Fibroblast of the aortic adventitia (primary cell): ENCODE data around the gene NTN3. TPM values are rescaled to one million over a fixed set of nuclear protein-coding genes. Genes with fewer than 3 reads are reported as not detected.

Source experiments
- DNase-seq: peaks from one replicate; pipeline ENCODE4 v3.0.0-alpha.2; 2010; ENCODE audit warnings: low read depth
- H3K4me3 ChIP-seq: 2 replicates; pipeline ENCODE4 v1.5.1; 2011; ENCODE audit warnings: low read depth, mild to moderate bottlenecking, control low read depth, low read length, moderate library complexity
- CTCF ChIP-seq: IDR thresholded peaks from 2 replicates; pipeline ENCODE4 v1.5.1; 2011; ENCODE audit warnings: mild to moderate bottlenecking, low read length, control low read depth, inconsistent platforms; ENCODE audit not compliant: insufficient read depth
- total RNA-seq: library from RNA; depleted of rRNA; stranded (reverse); fragments of >200 nt; gene quantifications from 2 replicates; pipeline ENCODE4 v1.2.3, GENCODE V29; 2012; ENCODE audit warnings: low replicate concordance

Gene NTN3
- total RNA-seq, 1 donor, result 0.45 TPM

GRCh38 chr16:2511996-2512734, 41.1 kb downstream of the NTN3 start:
- TF ChIP-seq CTCF, result no peak
- DNase-seq, result no peak
- no peak overlapping the region for H3K4me3 ChIP-seq

DNA sequence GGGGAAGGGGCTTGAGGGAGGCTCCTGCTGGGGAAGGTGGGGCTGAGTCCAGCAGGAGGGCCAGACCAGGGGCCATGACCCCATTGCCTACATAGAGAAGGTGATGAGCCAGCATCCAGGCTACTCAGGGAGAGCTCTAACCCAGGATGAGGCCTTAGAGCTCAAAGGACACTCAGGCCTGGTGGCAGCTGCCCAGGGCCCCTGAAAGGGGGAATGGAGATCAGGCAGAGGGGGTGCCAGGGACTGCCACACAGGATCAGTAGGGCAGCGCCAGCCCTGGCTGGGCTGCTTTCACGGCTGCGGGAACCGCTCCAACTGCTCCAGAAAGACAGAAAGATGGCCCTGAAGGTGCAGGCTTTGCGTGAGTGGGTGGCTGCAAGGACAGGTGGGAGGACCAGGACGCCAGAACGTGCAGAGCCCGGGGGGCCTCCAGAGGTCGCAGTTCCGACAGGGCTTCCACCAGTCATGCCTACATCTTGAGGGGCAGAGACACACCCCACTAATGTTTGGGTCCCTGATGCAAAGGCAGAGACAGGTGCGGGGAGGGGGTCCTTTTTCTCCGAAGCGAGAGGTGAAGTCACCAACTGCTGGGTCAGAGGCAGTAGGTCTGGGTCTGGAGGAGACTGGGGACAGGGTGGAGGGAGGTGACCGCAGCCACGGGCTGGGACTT, 41.8 kb downstream of the NTN3 start:
- no peak for DNase-seq
- peak overlapping the region; percentile 53 for H3K4me3 ChIP-seq
- TF ChIP-seq CTCF, result no peak

DNA sequence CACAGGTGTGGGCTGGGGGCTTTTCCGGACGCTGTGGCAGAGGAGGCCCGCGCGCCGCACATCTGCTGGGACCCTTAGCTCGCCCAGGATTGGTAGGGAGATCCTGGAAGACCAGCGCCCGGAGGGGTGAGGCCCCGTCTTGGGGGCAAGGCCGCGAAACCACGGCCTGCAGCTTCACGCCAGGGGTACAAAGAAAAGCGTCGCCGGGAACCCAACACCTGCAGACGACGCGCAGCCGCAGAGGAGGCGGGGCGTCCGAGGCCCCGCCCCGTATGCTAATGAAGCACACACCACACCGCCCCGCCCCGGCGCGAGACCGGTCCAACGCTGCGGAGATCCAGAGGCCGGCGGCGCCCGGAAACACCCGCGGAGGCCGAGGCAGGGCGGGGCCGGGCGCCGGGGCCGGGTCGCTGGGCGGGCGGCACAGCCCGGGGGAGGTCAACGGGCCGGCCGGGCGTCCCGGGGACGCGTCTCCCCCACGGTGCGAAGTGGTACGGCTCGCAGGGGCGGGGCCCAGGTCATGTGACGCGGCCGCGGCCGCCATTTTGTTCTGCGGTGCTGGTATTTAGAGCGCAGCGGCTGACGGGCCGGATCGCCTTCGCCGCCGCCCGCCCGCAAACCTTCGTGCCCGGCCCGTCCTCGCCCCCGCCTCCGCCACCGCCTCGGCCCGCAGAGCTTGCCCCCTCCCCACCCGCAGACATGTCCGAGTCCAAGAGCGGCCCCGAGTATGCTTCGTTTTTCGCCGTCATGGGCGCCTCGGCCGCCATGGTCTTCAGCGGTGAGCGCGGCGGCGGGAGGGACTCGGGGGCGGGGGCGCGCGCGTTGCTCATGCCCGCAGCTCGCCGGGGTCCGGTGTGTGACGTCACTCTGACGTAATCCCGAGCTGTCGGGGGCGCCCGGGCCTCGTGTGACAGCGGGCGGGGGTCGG, 42.6 kb downstream of the NTN3 start, which contains the start of gene ATP6V0C:
ATP6V0C (plus strand) TSS at position 548 of the 928 bp plus-strand sequence; CDS start at position 700, 152 bp downstream.
- peak within 1 kb of the TSS; percentile 89 for H3K4me3 ChIP-seq
- DNase-seq, result peak; percentile 75
- TF ChIP-seq CTCF, result no peak

GRCh38 chr16:2514333-2515179, 43.5 kb downstream of the NTN3 start:
- TF ChIP-seq CTCF, result no peak
- no peak for DNase-seq
- peak overlapping the region; percentile 89 for H3K4me3 ChIP-seq

DNA sequence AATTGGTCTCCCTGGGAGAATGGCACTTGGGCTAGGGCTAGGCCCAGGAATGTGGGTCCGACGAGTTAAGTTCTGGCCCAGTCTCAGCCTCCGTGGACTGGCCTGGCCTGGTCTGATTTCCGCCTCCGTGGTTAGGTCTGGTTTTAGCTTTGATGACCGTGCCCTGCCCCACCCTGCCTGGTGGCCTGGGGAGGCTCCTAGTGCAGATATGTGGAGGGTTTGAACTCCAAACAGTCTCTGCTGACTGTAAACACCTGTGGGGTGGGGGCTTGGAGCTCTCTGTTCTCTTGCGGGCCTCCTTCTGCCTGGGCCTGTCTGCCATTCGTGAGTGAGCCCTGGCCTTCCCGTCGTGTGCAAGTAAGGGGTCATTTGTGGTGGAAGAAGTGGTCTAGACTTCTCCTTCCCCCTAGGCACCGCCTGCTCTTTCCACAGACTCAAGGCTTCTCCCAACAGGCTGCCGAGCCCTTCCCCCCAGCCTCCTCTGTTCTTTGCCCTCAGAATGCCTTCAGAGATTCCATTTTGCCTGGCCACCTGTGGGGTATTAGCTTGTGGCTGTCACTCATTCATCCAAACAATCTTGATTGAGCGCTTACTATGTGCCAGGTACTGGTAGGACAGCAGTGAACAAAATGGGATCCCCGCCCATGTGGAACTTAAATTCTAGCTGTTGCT, 44.2 kb downstream of the NTN3 start:
- no peak for DNase-seq

More for the DNA sequence above, 44.2 kb downstream of the NTN3 start:
- no peak for TF ChIP-seq CTCF
- H3K4me3 ChIP-seq, result peak overlapping the region; percentile 89
